ENCODE results near the gene GARNL3. TPM values are rescaled to one million over a fixed set of nuclear protein-coding genes. Genes with fewer than 3 reads are reported as not detected.

GARNL3 gene
- total RNA-seq, 2 experiments from 2014 or later: 2.5 to 3.4 TPM

GRCh38 chr9:127398715-127399400 is 134.3 kb downstream of the GARNL3 start:
- ChIA-PET CTCF (interaction anchor here (0.6 to 1.6 kb wide), 4 partner anchors 9 to 640 kb away, joined by 3 to 4 read pairs (median 3); no protein-coding TSS in a partner anchor), POLR2A (interaction anchor here (0.6 to 0.9 kb wide), 4 partner anchors 11 to 346 kb away, joined by 3 to 6 read pairs (median 3); no protein-coding TSS in a partner anchor)
- Mint-ChIP-seq H3K4me1 (peaks cover 12% of the 10 kb centered on the region), H3K27ac (no peak overlapping the region), H3K27me3 (peaks cover 48% of the 10 kb centered on the region), H3K9me3 (ENCODE audit: low read depth) (no peaks in the 10 kb centered on the region), H3K36me3 (ENCODE audit: low read depth) (no peaks in the 10 kb centered on the region), H3K4me3 (peak overlapping the region; percentile 58)
- no peak for DNase-seq
- intact Hi-C loops (cut with DNase I, micrococcal nuclease): loop anchor here (10.0 kb wide), 2 partner anchors 84 to 594 kb away; partner anchors contain the start of gene ZBTB43 (in 1 of the 2)
- ATAC-seq: no peak

- POLR2A ChIA-PET: interaction anchor here (0.6 to 0.7 kb wide), 2 partner anchors 345 to 497 kb away, joined by 3 read pairs; no protein-coding TSS in a partner anchor
Observed at GRCh38 chr9:127399736-127400269, 135.2 kb downstream of the GARNL3 start.

GRCh38 chr9:127402401-127403090 is 138.0 kb downstream of the GARNL3 start:
- ChIA-PET POLR2A (no interaction called here), CTCF (no interaction called here)
- Mint-ChIP-seq H3K27ac (no peak overlapping the region), H3K36me3 (ENCODE audit: low read depth) (no peaks in the 10 kb centered on the region), H3K4me1 (peaks cover 5% of the 10 kb centered on the region), H3K9me3 (ENCODE audit: low read depth) (no peaks in the 10 kb centered on the region), H3K4me3 (no peak overlapping the region), H3K27me3 (peaks cover 40% of the 10 kb centered on the region)
- ATAC-seq (no peak), DNase-seq (no peak)
- intact Hi-C loops (cut with DNase I, micrococcal nuclease): no loop called here

More at GRCh38 chr9:127399736-127400269, 135.2 kb downstream of the GARNL3 start:
- peaks cover 44% of the 10 kb centered on the region for H3K27me3 Mint-ChIP-seq
- intact Hi-C loops (cut with DNase I, micrococcal nuclease): loop anchor here (10.0 kb wide), 2 partner anchors 85 to 595 kb away; partner anchors contain the start of gene ZBTB43 (in 1 of the 2)
- no peaks in the 10 kb centered on the region for H3K9me3 Mint-ChIP-seq (ENCODE audit: low read depth)
- peaks cover 12% of the 10 kb centered on the region for H3K4me1 Mint-ChIP-seq
- DNase-seq: no peak
- no peak overlapping the region for H3K4me3 Mint-ChIP-seq
- no peak for ATAC-seq
- H3K36me3 Mint-ChIP-seq (ENCODE audit: low read depth): no peaks in the 10 kb centered on the region
- H3K27ac Mint-ChIP-seq: no peak overlapping the region
- CTCF ChIA-PET: interaction anchor here (0.6 to 1.6 kb wide), 3 partner anchors 8 to 1471 kb away, joined by 3 to 4 read pairs (median 3); no protein-coding TSS in a partner anchor

GRCh38 chr9:127403507-127404192 is 139.1 kb downstream of the GARNL3 start:
- DNase-seq (no peak), ATAC-seq (no peak)
- H3K9me3 Mint-ChIP-seq (ENCODE audit: low read depth): no peaks in the 10 kb centered on the region
- no peak overlapping the region for H3K27ac Mint-ChIP-seq
- peaks cover 36% of the 10 kb centered on the region for H3K27me3 Mint-ChIP-seq
- ChIA-PET POLR2A (no interaction called here), CTCF (no interaction called here)
- intact Hi-C loops (cut with DNase I, micrococcal nuclease): no loop called here
- H3K4me1 Mint-ChIP-seq: no peaks in the 10 kb centered on the region
- H3K4me3 Mint-ChIP-seq: no peak overlapping the region
- H3K36me3 Mint-ChIP-seq (ENCODE audit: low read depth): no peaks in the 10 kb centered on the region

GRCh38 chr9:127404631-127405030 is 140.1 kb downstream of the GARNL3 start:
- Mint-ChIP-seq H3K27ac (no peak overlapping the region), H3K9me3 (ENCODE audit: low read depth) (no peaks in the 10 kb centered on the region), H3K4me1 (no peaks in the 10 kb centered on the region), H3K27me3 (peaks cover 30% of the 10 kb centered on the region), H3K4me3 (no peak overlapping the region), H3K36me3 (ENCODE audit: low read depth) (no peaks in the 10 kb centered on the region)
- POLR2A ChIA-PET: no interaction called here
- CTCF ChIA-PET: no interaction called here
- no peak for DNase-seq
- ATAC-seq: no peak
- intact Hi-C loops (cut with DNase I, micrococcal nuclease): no loop called here

- no peaks in the 10 kb centered on the region for H3K4me1 Mint-ChIP-seq
- no peak overlapping the region for H3K4me3 Mint-ChIP-seq
- peaks cover 24% of the 10 kb centered on the region for H3K27me3 Mint-ChIP-seq
- intact Hi-C loops (cut with DNase I, micrococcal nuclease): no loop called here
- ATAC-seq (no peak), DNase-seq (no peak)
- no peaks in the 10 kb centered on the region for H3K36me3 Mint-ChIP-seq (ENCODE audit: low read depth)
- ChIA-PET POLR2A (no interaction called here), CTCF (interaction anchor here (1.1 kb wide), 1 partner anchor 499 kb away, joined by 3 read pairs; no protein-coding TSS in a partner anchor)
- H3K9me3 Mint-ChIP-seq (ENCODE audit: low read depth): no peaks in the 10 kb centered on the region
- H3K27ac Mint-ChIP-seq: no peak overlapping the region
Observed at GRCh38 chr9:127405344-127406125, 141.0 kb downstream of the GARNL3 start.

- H3K36me3 Mint-ChIP-seq (ENCODE audit: low read depth): no peaks in the 10 kb centered on the region
- DNase-seq (no peak), ATAC-seq (no peak)
- no peaks in the 10 kb centered on the region for H3K9me3 Mint-ChIP-seq (ENCODE audit: low read depth)
- no peaks in the 10 kb centered on the region for H3K4me1 Mint-ChIP-seq
- H3K4me3 Mint-ChIP-seq: no peak overlapping the region
- no peak overlapping the region for H3K27ac Mint-ChIP-seq
- POLR2A ChIA-PET: interaction anchor here (0.7 kb wide), 1 partner anchor 197 kb away, joined by 3 read pairs; no protein-coding TSS in a partner anchor
- peaks cover 23% of the 10 kb centered on the region for H3K27me3 Mint-ChIP-seq
- CTCF ChIA-PET: interaction anchor here (0.7 to 1.6 kb wide), 2 partner anchors 8 to 201 kb away, joined by 3 to 4 read pairs; no protein-coding TSS in a partner anchor
- intact Hi-C loops (cut with DNase I, micrococcal nuclease): no loop called here
Observed at GRCh38 chr9:127406799-127407491, 142.4 kb downstream of the GARNL3 start.

- peaks cover 23% of the 10 kb centered on the region for H3K27me3 Mint-ChIP-seq
- no peak for ATAC-seq
Observed at GRCh38 chr9:127407492-127407843, 142.9 kb downstream of the GARNL3 start.

GRCh38 chr9:127411122-127411521 is 146.5 kb downstream of the GARNL3 start:
- POLR2A ChIA-PET: no interaction called here

More at GRCh38 chr9:127407492-127407843, 142.9 kb downstream of the GARNL3 start:
- DNase-seq: no peak
- Mint-ChIP-seq H3K9me3 (ENCODE audit: low read depth) (no peaks in the 10 kb centered on the region), H3K4me1 (no peaks in the 10 kb centered on the region), H3K27ac (no peak overlapping the region), H3K36me3 (ENCODE audit: low read depth) (no peaks in the 10 kb centered on the region), H3K4me3 (no peak overlapping the region)
- ChIA-PET POLR2A (interaction anchor here (0.6 to 0.7 kb wide), 3 partner anchors 75 to 286 kb away, joined by 3 to 6 read pairs (median 3); no protein-coding TSS in a partner anchor), CTCF (interaction anchor here (0.7 to 1.6 kb wide), 3 partner anchors 8 to 200 kb away, joined by 3 to 4 read pairs (median 4); partner anchors contain the start of gene SLC2A8)
- intact Hi-C loops (cut with DNase I, micrococcal nuclease): no loop called here

GRCh38 chr9:127415141-127415540 is 150.6 kb downstream of the GARNL3 start:
- CTCF ChIA-PET: interaction anchor here (1.1 kb wide), 1 partner anchor 16 kb away, joined by 3 read pairs; no protein-coding TSS in a partner anchor
- Mint-ChIP-seq H3K27me3 (peaks cover 37% of the 10 kb centered on the region), H3K4me3 (no peak overlapping the region), H3K36me3 (ENCODE audit: low read depth) (no peaks in the 10 kb centered on the region), H3K4me1 (no peaks in the 10 kb centered on the region), H3K9me3 (ENCODE audit: low read depth) (no peaks in the 10 kb centered on the region), H3K27ac (no peak overlapping the region)
- intact Hi-C loops (cut with DNase I, micrococcal nuclease): no loop called here
- POLR2A ChIA-PET: no interaction called here
- no peak for DNase-seq
- ATAC-seq: no peak

More at GRCh38 chr9:127411122-127411521, 146.5 kb downstream of the GARNL3 start:
- no peak for ATAC-seq
- H3K9me3 Mint-ChIP-seq (ENCODE audit: low read depth): no peaks in the 10 kb centered on the region
- no peak overlapping the region for H3K4me3 Mint-ChIP-seq
- no peaks in the 10 kb centered on the region for H3K4me1 Mint-ChIP-seq
- no peak for DNase-seq
- peaks cover 37% of the 10 kb centered on the region for H3K27me3 Mint-ChIP-seq
- no peak overlapping the region for H3K27ac Mint-ChIP-seq
- H3K36me3 Mint-ChIP-seq (ENCODE audit: low read depth): no peaks in the 10 kb centered on the region
- CTCF ChIA-PET: no interaction called here
- intact Hi-C loops (cut with DNase I, micrococcal nuclease): no loop called here
